Erythroblast (primary cell): ENCODE measurements around the gene SDF2L1.

ENCODE experiments used
- GATA1 ChIP-seq: IDR thresholded peaks from 2 replicates; pipeline ENCODE4 v1.6.1; 2011; ENCODE audit warnings: low read depth, mild to moderate bottlenecking, control low read depth, low read length, moderate library complexity
- POLR2A ChIP-seq: IDR thresholded peaks from 2 replicates; pipeline ENCODE4 v1.6.1; 2011; ENCODE audit warnings: mild to moderate bottlenecking, low read length

DNA sequence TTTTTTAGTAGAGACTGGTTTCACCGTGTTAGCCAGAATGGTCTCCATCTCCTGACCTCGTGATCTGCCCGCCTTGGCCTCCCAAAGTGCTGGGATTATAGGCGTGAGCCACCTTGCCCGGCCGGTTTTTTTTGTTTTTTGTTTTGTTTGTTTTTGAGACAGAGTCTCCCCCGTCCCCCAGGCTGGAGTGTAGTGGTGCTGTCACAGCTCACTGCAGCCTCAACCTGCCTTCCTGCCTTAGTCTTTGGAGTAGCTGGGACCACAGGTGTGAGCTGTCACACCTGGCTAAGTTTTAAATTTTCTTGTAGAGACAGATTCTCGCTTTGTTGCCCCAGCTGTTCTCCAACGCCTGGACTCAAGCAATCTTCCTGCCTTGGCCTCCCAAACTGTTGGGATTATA, 26.9 kb downstream of the SDF2L1 start:
- TF ChIP-seq POLR2A = no peak
- TF ChIP-seq GATA1 = no peak
